Adrenal gland (tissue), 12 donors: ENCODE results near the gene TBC1D8B. TPM values are rescaled to one million over a fixed set of nuclear protein-coding genes. Genes with fewer than 3 reads are reported as not detected.
"Not testable (repeated sequence)": the region's sequence is repeated elsewhere in the genome, so short reads cannot be mapped to it uniquely, and the experiment has no call there.

ENCODE experiments used
- DNase-seq, 7 donors: peaks; one replicate each; pipeline ENCODE4 v3.0.0-alpha.2; 2019 to 2020
- H3K27ac ChIP-seq, 5 donors: fragments of 200-600 bp; sonication (generic) in 4 of 5; 1 replicate in 3 of 5; 2 replicates in 2 of 5; pipeline versions ENCODE4 v1.5.1 to v1.8.0; 2016 to 2020; ENCODE audit warnings: mild to moderate bottlenecking in 1 of 5
- H3K27me3 ChIP-seq: fragments of 200-600 bp; 2 replicates; pipeline ENCODE4 v1.8.0; 2021
- H3K36me3 ChIP-seq, 2 donors: fragments of 200-600 bp; replicated peaks in 1 of 2; 1 replicate in 1 of 2; 2 replicates in 1 of 2; pipeline versions ENCODE4 v1.5.1 to v1.8.0; 2018 to 2022
- H3K4me1 ChIP-seq, 2 donors: fragments of 200-600 bp; replicated peaks in 1 of 2; 1 replicate in 1 of 2; 2 replicates in 1 of 2; pipeline versions ENCODE4 v1.5.1 to v1.8.0; 2018 to 2021
- H3K4me3 ChIP-seq, 4 donors: fragments of 200-600 bp; sonication (generic) in 3 of 4; one replicate each; pipeline ENCODE4 v1.5.1; 2016 to 2018
- H3K9me3 ChIP-seq, 3 donors: fragments of 200-600 bp; sonication (generic) in 1 of 3; replicated peaks in 1 of 3; 1 replicate in 2 of 3; 2 replicates in 1 of 3; pipeline versions ENCODE4 v1.5.1 to v1.8.0; 2016 to 2021
- CTCF ChIP-seq, 6 experiments: fragments of 450-650 bp in 4 of 6; fragments of 200-600 bp in 2 of 6; sonication (generic) in 1 of 6; IDR thresholded peaks; 1 replicate in 5 of 6; 2 replicates in 1 of 6; pipeline versions ENCODE4 v1.5.1 to v1.8.0; 2016 to 2021; ENCODE audit warnings: antibody characterized with exemption in 6 of 6, mild to moderate bottlenecking in 2 of 6, moderate library complexity in 1 of 6
- POLR2A ChIP-seq, 2 donors: fragments of 450-650 bp; IDR thresholded peaks; one replicate each; pipeline ENCODE4 v1.6.1; 2017; ENCODE audit warnings: antibody characterized with exemption in 2 of 2, mild to moderate bottlenecking in 2 of 2, moderate library complexity in 1 of 2
- WGBS, 4 donors: extraction: QIAGEN DNeasy Blood & Tissue Kit in 2 of 4; methylation state at CpG; one replicate each; pipeline versions ENCODE4 v1.1.5 to v1.1.7; 2013 to 2017; 5-methylcytosine and 5-hydroxymethylcytosine counted together
- intact Hi-C, 2 donors: fragments of 100-400 bp; cut with DNase I; formaldehyde crosslinking; loops; one replicate each; pipeline versions ENCODE4 v1.14.1 to v1.15.0; 2022 to 2023
- polyA plus RNA-seq, 3 donors: library from polyadenylated mRNA; stranded (reverse); fragments of 200-250 nt in 2 of 3; fragments of 350-450 nt in 1 of 3; fragmentation: Illumina TruSeq in 1 of 3; extraction: RNeasy Lipid Tissue Mini Kit (QIAGEN cat#74804) in 1 of 3; gene quantifications; one replicate each; pipeline ENCODE4 v1.2.3, GENCODE V29; 2013 to 2014
- total RNA-seq, 9 donors: library from RNA; depleted of rRNA in 4 of 9; stranded (reverse); fragments of >200 nt in 4 of 9; fragments of 120-200 nt in 1 of 9; fragmentation: NEBNext Ultra II Directional in 1 of 9; extraction: Animal tissue kit (Norgen Biotek cat#: 25700) in 1 of 9; gene quantifications; one replicate each; pipeline versions ENCODE4 v1.1.0 to v1.2.4, GENCODE V29; 2013 to 2023
- donor health status: healthy with polysubstance abuse.
- donor health status: Bipolar disorder and iron deficiency.
- donor health status: DM: yes; HTN: yes; CAD: no.
- donor health status: DM: no; HTN: no; CAD: no.
- donor health status: DM: no; HTN: no; CAD: no.
- donor health status: DM: yes; HTN: yes; CAD: no.

Gene TBC1D8B
- total and polyA plus RNA-seq, 12 donors = 12.0 to 61.8 (median 25.1) TPM

GRCh38 chrX:106802063-106802387 is 448 bp upstream of the TBC1D8B start:
- Histone ChIP-seq H3K9me3 (no peaks in the 10 kb centered on the region), H3K36me3 (no peaks in the 10 kb centered on the region), H3K4me1 (no peaks in the 10 kb centered on the region), H3K27ac (peak overlapping the region in 4 of 5 donors; percentile 21 to 58 (median 48)), H3K27me3 (peaks cover 6% of the 10 kb centered on the region), H3K4me3 (peak overlapping the region in 1 of 4 donors; percentile 61)
- WGBS, 4 donors = 1 to 45% (median 16%) methylated on average over 11 of the region's 11 CpGs
- TF ChIP-seq POLR2A (IDR thresholded peaks at IDR 0.05) (no peak), CTCF (IDR thresholded peaks at IDR 0.05) (no peak)
- DNase-seq = peak in 2 of 7 donors; percentile 9 to 12
- intact Hi-C loops = no loop called here

GRCh38 chrX:106811131-106811910 is 8.8 kb downstream of the TBC1D8B start:
- no peaks in the 10 kb centered on the region for H3K9me3 ChIP-seq
- no peaks in the 10 kb centered on the region for H3K4me1 ChIP-seq
- TF ChIP-seq POLR2A (IDR thresholded peaks at IDR 0.05) = no peak
- no peak for TF ChIP-seq CTCF (IDR thresholded peaks at IDR 0.05)
- H3K36me3 ChIP-seq = no peaks in the 10 kb centered on the region
- H3K27ac ChIP-seq = no peak overlapping the region
- intact Hi-C loops = no loop called here
- H3K27me3 ChIP-seq = no peaks in the 10 kb centered on the region
- WGBS, 4 donors = 67 to 84% (median 77%) methylated on average over 5 to 7 of the region's 7 CpGs
- H3K4me3 ChIP-seq = no peak overlapping the region
- DNase-seq = no peak

GRCh38 chrX:106812930-106813329 is 10.5 kb downstream of the TBC1D8B start:
- 60 to 77% (median 64%) methylated on average over 5 of the region's 5 CpGs for WGBS, 4 donors
- H3K27ac ChIP-seq, H3K27me3 ChIP-seq, H3K4me1 ChIP-seq, H3K36me3 ChIP-seq, H3K9me3 ChIP-seq, H3K4me3 ChIP-seq, intact Hi-C loops: not testable (repeated sequence)
- peak in 4 of 7 donors; percentile 36 to 58 (median 45) for DNase-seq

- H3K4me3 ChIP-seq, intact Hi-C loops, DNase-seq: not testable (repeated sequence)
Observed at GRCh38 chrX:106814093-106814492, 11.6 kb downstream of the TBC1D8B start.

GRCh38 chrX:106862972-106863688 is 60.7 kb downstream of the TBC1D8B start:
- intact Hi-C loops = no loop called here

More at GRCh38 chrX:106814093-106814492, 11.6 kb downstream of the TBC1D8B start:
- H3K9me3 ChIP-seq, H3K4me1 ChIP-seq, H3K27ac ChIP-seq, H3K27me3 ChIP-seq, H3K36me3 ChIP-seq: not testable (repeated sequence)
- WGBS, 4 donors = 88 to 100% (median 97%) methylated on average over 3 of the region's 3 CpGs

More at GRCh38 chrX:106862972-106863688, 60.7 kb downstream of the TBC1D8B start:
- no peak for TF ChIP-seq POLR2A (IDR thresholded peaks at IDR 0.05)
- TF ChIP-seq CTCF (IDR thresholded peaks at IDR 0.05) = peak in 1 of 6 experiments; percentile 39
- no peak overlapping the region for H3K27ac ChIP-seq
- 53 to 88% (median 79%) methylated on average over 5 to 13 of the region's 13 CpGs for WGBS, 4 donors
- no peaks in the 10 kb centered on the region for H3K36me3 ChIP-seq
- peak in 2 of 7 donors; percentile 16 to 30 for DNase-seq
- no peaks in the 10 kb centered on the region for H3K4me1 ChIP-seq
- H3K4me3 ChIP-seq = no peak overlapping the region
- H3K9me3 ChIP-seq = no peaks in the 10 kb centered on the region
- peaks cover 4% of the 10 kb centered on the region for H3K27me3 ChIP-seq
